ENCODE data around the gene LEMD1.

GRCh38 chr1:205368478-205368877 is 53.4 kb downstream of the LEMD1 start:
- no peak for TF ChIP-seq CTCF (IDR thresholded peaks at IDR 0.05)
- TF ChIP-seq POLR2A (IDR thresholded peaks at IDR 0.05), result no peak
- TF ChIP-seq POLR2AphosphoS5 (IDR thresholded peaks at IDR 0.05; ENCODE audit: insufficient read depth in 1 of 2, low read depth in 1 of 2), result no peak

Data from vagina (tissue), 2 donors.